MG63 (cell line): ENCODE measurements around the gene PCK1. TPM values are rescaled to one million over a fixed set of nuclear protein-coding genes. Genes with fewer than 3 reads are reported as not detected.

Experiments used
- DNase-seq: peaks from one replicate; pipeline ENCODE4 v3.0.0-alpha.2; 2020
- H3K27me3 ChIP-seq: fragments of 250-450 bp; sonication (Bioruptor Pico); 2 replicates; pipeline ENCODE4 v1.5.1; 2020; ENCODE audit warnings: mild to moderate bottlenecking, moderate library complexity
- H3K36me3 ChIP-seq: fragments of 250-450 bp; sonication (Bioruptor Pico); 2 replicates; pipeline ENCODE4 v1.5.1; 2020; ENCODE audit warnings: mild to moderate bottlenecking, moderate library complexity
- H3K4me3 ChIP-seq: fragments of 250-450 bp; sonication (Bioruptor Pico); 2 replicates; pipeline ENCODE4 v1.5.1; 2020; ENCODE audit warnings: mild to moderate bottlenecking, moderate library complexity
- H3K9me3 ChIP-seq: fragments of 250-450 bp; sonication (Bioruptor Pico); 2 replicates; pipeline ENCODE4 v1.5.1; 2020; ENCODE audit warnings: mild to moderate bottlenecking, moderate library complexity
- total RNA-seq: library from RNA; depleted of rRNA; stranded (reverse); fragments of >200 nt; shearing (Covaris generic); gene quantifications from 2 replicates; pipeline ENCODE4 v1.2.3, GENCODE V29; 2014; ENCODE audit warnings: low replicate concordance; rRNA removed

The PCK1 gene
- total RNA-seq, 1 experiment from 2014 or later, result not detected

GRCh38 chr20:57616143-57616951, 55.4 kb downstream of the PCK1 start:
- Histone ChIP-seq H3K27me3 (no peaks in the 10 kb centered on the region), H3K4me3 (no peak overlapping the region), H3K36me3 (no peaks in the 10 kb centered on the region), H3K9me3 (no peaks in the 10 kb centered on the region)
- no peak for DNase-seq

GRCh38 chr20:57617079-57617795, 56.3 kb downstream of the PCK1 start:
- H3K27me3 ChIP-seq, result no peaks in the 10 kb centered on the region
- DNase-seq, result no peak
- H3K36me3 ChIP-seq, result no peaks in the 10 kb centered on the region
- no peak overlapping the region for H3K4me3 ChIP-seq
- H3K9me3 ChIP-seq, result no peaks in the 10 kb centered on the region

Other genes starting within 250 kb of the PCK1 start
- gene SPO11, start 231.3 kb upstream of the PCK1 start, total RNA-seq, result not detected in 2 replicates
- 74.3 and 85.5 TPM in 2 replicates for gene RAE1, start 209.9 kb upstream of the PCK1 start, total RNA-seq
- 50.0 and 51.2 TPM in 2 replicates for gene RBM38, start 169.7 kb upstream of the PCK1 start, total RNA-seq
- gene CTCFL, start 36.0 kb upstream of the PCK1 start, total RNA-seq, result not detected in 2 replicates
- gene ZBP1, start 59.3 kb downstream of the PCK1 start, total RNA-seq, result not detected in 2 replicates
- gene PMEPA1, start 148.9 kb downstream of the PCK1 start, total RNA-seq, result 3.3 and 3.4 TPM in 2 replicates